ENCODE measurements around the gene TTYH2.

GRCh38 chr17:74222399-74222798 lies 9.0 kb downstream of the TTYH2 start:
- TF ChIP-seq CTCF (IDR thresholded peaks at IDR 0.05; ENCODE audit: low read depth, low read length): no peak
- TF ChIP-seq POLR2A (IDR thresholded peaks at IDR 0.05; ENCODE audit: extremely low read depth, insufficient read length): no peak
- no peak for TF ChIP-seq MAX (IDR thresholded peaks at IDR 0.05; ENCODE audit: low read depth, low read length)

Measured in NB4 (cell line).